Lower lobe of right lung (tissue), 2 donors: Measurements from ENCODE around the gene CRHR1. TPM values are rescaled to one million over a fixed set of nuclear protein-coding genes. Genes with fewer than 3 reads are reported as not detected.
A peak's percentile ranks its signal among the peaks of the same experiment; 100 is the strongest.

Source experiments
- ATAC-seq, 2 donors: fragments of 200-7000 bp; cut with Tn5 transposase; one replicate each; pipeline ENCODE4 v1.9.1; 2020 to 2022; ENCODE audit warnings: mild to moderate bottlenecking in 2 of 2, moderate library complexity in 2 of 2
- DNase-seq: peaks from one replicate; pipeline ENCODE4 v3.0.0-alpha.2; 2020
- H3K27ac ChIP-seq: fragments of 200-600 bp; one replicate; pipeline ENCODE4 v1.8.0; 2022
- H3K27me3 ChIP-seq: fragments of 200-600 bp; one replicate; pipeline ENCODE4 v1.8.0; 2022; ENCODE audit warnings: low read depth
- H3K36me3 ChIP-seq: fragments of 200-600 bp; one replicate; pipeline ENCODE4 v1.8.0; 2022; ENCODE audit warnings: mild to moderate bottlenecking
- H3K4me1 ChIP-seq: fragments of 200-600 bp; one replicate; pipeline ENCODE4 v1.8.0; 2022
- H3K4me3 ChIP-seq: fragments of 200-600 bp; one replicate; pipeline ENCODE4 v1.8.0; 2022; ENCODE audit warnings: mild to moderate bottlenecking
- H3K9me3 ChIP-seq: fragments of 200-600 bp; one replicate; pipeline ENCODE4 v1.8.0; 2022
- CTCF ChIP-seq: fragments of 200-600 bp; IDR thresholded peaks from one replicate; pipeline ENCODE4 v1.8.0; 2022; ENCODE audit warnings: antibody characterized with exemption, mild to moderate bottlenecking
- intact Hi-C: fragments of 100-400 bp; cut with DNase I; formaldehyde crosslinking; loops from one replicate; pipeline ENCODE4 v1.11.0; 2022
- total RNA-seq: library from RNA; stranded (reverse); fragmentation: NEBNext Ultra II Directional; extraction: Animal tissue kit (Norgen Biotek cat#: 25700); gene quantifications from one replicate; pipeline ENCODE4 v1.2.1, GENCODE V29; 2021
- donor health status: DM: no; HTN: yes; CAD: no; lungs with severe emphysema.

Gene CRHR1
- total RNA-seq, 1 donor from 2014 or later: not detected

- ATAC-seq: no peak
- Histone ChIP-seq H3K4me1 (no peaks in the 10 kb centered on the region), H3K27me3 (peaks cover 37% of the 10 kb centered on the region), H3K4me3 (no peak overlapping the region), H3K27ac (no peak overlapping the region), H3K36me3 (no peaks in the 10 kb centered on the region), H3K9me3 (no peaks in the 10 kb centered on the region)
- no peak for TF ChIP-seq CTCF
- DNase-seq: no peak
- intact Hi-C loops: no loop called here
Observed at GRCh38 chr17:45770632-45771270, 13.4 kb upstream of the CRHR1 start.

- Histone ChIP-seq H3K9me3 (no peaks in the 10 kb centered on the region), H3K27me3 (peaks cover 35% of the 10 kb centered on the region), H3K27ac (no peak overlapping the region), H3K4me3 (no peak overlapping the region), H3K4me1 (no peaks in the 10 kb centered on the region), H3K36me3 (no peaks in the 10 kb centered on the region)
- TF ChIP-seq CTCF: no peak
- intact Hi-C loops: no loop called here
- ATAC-seq (no peak), DNase-seq (no peak)
Observed at GRCh38 chr17:45771271-45771959, 12.7 kb upstream of the CRHR1 start.

- Histone ChIP-seq H3K27ac (no peak overlapping the region), H3K9me3 (no peaks in the 10 kb centered on the region), H3K36me3 (no peaks in the 10 kb centered on the region), H3K4me1 (no peaks in the 10 kb centered on the region), H3K27me3 (peaks cover 32% of the 10 kb centered on the region), H3K4me3 (no peak overlapping the region)
- ATAC-seq (peak; percentile 7 to 30), DNase-seq (no peak)
- intact Hi-C loops: no loop called here
- no peak for TF ChIP-seq CTCF
Observed at GRCh38 chr17:45775148-45775547, 9.0 kb upstream of the CRHR1 start.

GRCh38 chr17:45775576-45776011 lies 8.5 kb upstream of the CRHR1 start:
- Histone ChIP-seq H3K27me3 (peaks cover 30% of the 10 kb centered on the region), H3K9me3 (no peaks in the 10 kb centered on the region), H3K4me3 (no peak overlapping the region), H3K27ac (no peak overlapping the region), H3K4me1 (no peaks in the 10 kb centered on the region), H3K36me3 (no peaks in the 10 kb centered on the region)
- peak; percentile 32 to 70 for ATAC-seq
- DNase-seq: no peak
- TF ChIP-seq CTCF: no peak
- intact Hi-C loops: no loop called here

- intact Hi-C loops: no loop called here
- TF ChIP-seq CTCF: no peak
- H3K27ac ChIP-seq: no peak overlapping the region
- peaks cover 19% of the 10 kb centered on the region for H3K27me3 ChIP-seq
- ATAC-seq (no peak), DNase-seq (no peak)
- H3K4me3 ChIP-seq: no peak overlapping the region
- H3K36me3 ChIP-seq: no peaks in the 10 kb centered on the region
- H3K9me3 ChIP-seq: no peaks in the 10 kb centered on the region
- H3K4me1 ChIP-seq: no peaks in the 10 kb centered on the region
Observed at GRCh38 chr17:45776896-45777295, 7.2 kb upstream of the CRHR1 start.
